ENCODE measurements around the gene ZNF227. TPM values are rescaled to one million over a fixed set of nuclear protein-coding genes. Genes with fewer than 3 reads are reported as not detected.

Gene ZNF227
- total and polyA plus RNA-seq, 11 donors: 4.4 to 20.5 (median 10.2) TPM

DNA sequence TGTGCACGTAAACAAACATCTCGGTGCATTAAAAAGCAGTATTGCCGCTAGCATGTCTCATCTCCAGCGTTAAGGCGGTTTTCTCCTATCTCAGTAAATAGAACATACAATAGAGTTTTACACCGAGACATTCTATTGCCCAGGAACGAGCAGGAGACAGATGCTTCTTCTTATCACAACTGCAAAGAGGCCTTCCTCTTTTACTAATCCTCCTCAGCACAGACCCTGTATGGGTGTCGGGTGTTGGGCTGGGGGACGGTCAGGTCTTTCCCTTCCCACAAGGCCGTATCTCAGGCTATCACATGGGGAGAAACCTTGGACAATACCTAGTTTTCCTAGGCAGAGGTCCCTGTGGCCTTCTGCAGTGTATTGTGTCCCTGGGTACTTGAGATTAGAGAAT is 68.6 kb downstream of the ZNF227 start:
- H3K4me1 ChIP-seq: no peaks in the 10 kb centered on the region
- intact Hi-C loops (cut with DNase I): loop anchor here in 1 of 10 donors (10.0 kb wide), 1 partner anchor 46 kb away; no protein-coding TSS in a partner anchor
- DNase-seq (no peak), ATAC-seq (no peak)
- H3K4me3 ChIP-seq: no peak overlapping the region
- no peak overlapping the region for H3K27ac ChIP-seq
- H3K27me3 ChIP-seq: no peaks in the 10 kb centered on the region
- peaks cover 0 to 11% (median 0%) of the 10 kb centered on the region in 9 donors for H3K36me3 ChIP-seq
- WGBS, 4 donors: 93 to 97% (median 94%) methylated on average over 10 of the region's 10 CpGs
- no peak for TF ChIP-seq POLR2A (IDR thresholded peaks at IDR 0.05)
- TF ChIP-seq, protein P1, sequence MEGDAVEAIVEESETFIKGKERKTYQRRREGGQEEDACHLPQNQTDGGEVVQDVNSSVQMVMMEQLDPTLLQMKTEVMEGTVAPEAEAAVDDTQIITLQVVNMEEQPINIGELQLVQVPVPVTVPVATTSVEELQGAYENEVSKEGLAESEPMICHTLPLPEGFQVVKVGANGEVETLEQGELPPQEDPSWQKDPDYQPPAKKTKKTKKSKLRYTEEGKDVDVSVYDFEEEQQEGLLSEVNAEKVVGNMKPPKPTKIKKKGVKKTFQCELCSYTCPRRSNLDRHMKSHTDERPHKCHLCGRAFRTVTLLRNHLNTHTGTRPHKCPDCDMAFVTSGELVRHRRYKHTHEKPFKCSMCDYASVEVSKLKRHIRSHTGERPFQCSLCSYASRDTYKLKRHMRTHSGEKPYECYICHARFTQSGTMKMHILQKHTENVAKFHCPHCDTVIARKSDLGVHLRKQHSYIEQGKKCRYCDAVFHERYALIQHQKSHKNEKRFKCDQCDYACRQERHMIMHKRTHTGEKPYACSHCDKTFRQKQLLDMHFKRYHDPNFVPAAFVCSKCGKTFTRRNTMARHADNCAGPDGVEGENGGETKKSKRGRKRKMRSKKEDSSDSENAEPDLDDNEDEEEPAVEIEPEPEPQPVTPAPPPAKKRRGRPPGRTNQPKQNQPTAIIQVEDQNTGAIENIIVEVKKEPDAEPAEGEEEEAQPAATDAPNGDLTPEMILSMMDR (IDR thresholded peaks at IDR 0.05): no peak
- H3K9me3 ChIP-seq: peaks cover 0 to 97% (median 30%) of the 10 kb centered on the region in 12 donors

DNA sequence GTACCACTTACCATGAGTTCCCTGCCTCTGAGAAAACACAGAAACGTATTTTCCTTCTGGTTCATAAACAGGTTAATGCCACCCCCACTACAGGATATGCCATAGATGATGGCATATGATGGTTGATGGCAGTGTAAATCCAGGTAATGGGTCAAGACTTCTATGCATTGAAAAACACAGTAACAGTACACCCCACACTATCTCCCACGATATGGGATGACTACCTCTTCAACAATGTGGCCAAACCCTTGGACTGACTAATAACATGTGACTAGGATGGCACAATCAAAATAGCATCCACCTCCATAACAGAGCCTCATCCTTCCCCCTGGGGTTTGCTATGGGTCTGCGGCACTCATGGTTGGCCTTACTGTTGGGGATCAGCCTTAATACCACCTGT is 70.5 kb downstream of the ZNF227 start:
- Histone ChIP-seq H3K9me3 (peaks cover 0 to 97% (median 27%) of the 10 kb centered on the region in 12 donors), H3K4me3 (no peak overlapping the region), H3K36me3 (peaks cover under 1 to 26% (median 9%) of the 10 kb centered on the region in 9 donors), H3K27ac (no peak overlapping the region), H3K27me3 (no peaks in the 10 kb centered on the region), H3K4me1 (no peaks in the 10 kb centered on the region)
- TF ChIP-seq, protein P1 (IDR thresholded peaks at IDR 0.05): no peak
- TF ChIP-seq POLR2A (IDR thresholded peaks at IDR 0.05): no peak
- no peak for ATAC-seq
- intact Hi-C loops (cut with DNase I): loop anchor here in 1 of 10 donors (10.0 kb wide), 1 partner anchor 48 kb away; no protein-coding TSS in a partner anchor
- DNase-seq: no peak
- WGBS, 4 donors: 83 to 96% (median 94%) methylated on average over 3 of the region's 3 CpGs

DNA sequence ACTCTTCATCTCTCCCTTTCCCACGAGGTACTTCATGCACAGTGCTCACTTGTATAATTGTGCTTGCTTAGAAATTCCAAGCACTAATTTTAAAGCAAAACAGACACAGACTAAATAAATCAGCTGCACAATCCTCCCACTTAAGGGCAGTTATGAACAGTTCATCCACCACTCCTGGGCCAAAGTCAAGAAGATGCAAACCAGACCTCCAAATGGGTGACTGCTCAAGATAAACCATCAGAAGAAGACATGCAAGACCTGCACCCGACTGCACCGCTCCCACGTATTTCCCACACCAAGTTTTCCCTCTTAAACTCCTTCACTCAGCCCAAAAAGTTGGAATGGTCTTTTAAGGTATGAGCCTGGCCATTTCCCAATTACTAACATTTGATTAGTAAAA is 72.6 kb downstream of the ZNF227 start:
- Histone ChIP-seq H3K27ac (no peak overlapping the region), H3K4me1 (no peaks in the 10 kb centered on the region), H3K27me3 (no peaks in the 10 kb centered on the region), H3K4me3 (no peak overlapping the region), H3K9me3 (peaks cover 0 to 97% (median 25%) of the 10 kb centered on the region in 12 donors), H3K36me3 (peaks cover 4 to 47% (median 29%) of the 10 kb centered on the region in 9 donors)
- WGBS, 4 donors: 74 to 90% (median 85%) methylated on average over 4 of the region's 4 CpGs
- TF ChIP-seq POLR2A (IDR thresholded peaks at IDR 0.05): no peak
- TF ChIP-seq, protein P1 (IDR thresholded peaks at IDR 0.05): no peak
- no peak for ATAC-seq
- intact Hi-C loops (cut with DNase I): loop anchor here in 1 of 10 donors (10.0 kb wide), 1 partner anchor 50 kb away; no protein-coding TSS in a partner anchor
- DNase-seq: no peak

Other genes with a start within 250 kb of the ZNF227 start
- gene ZNF155, start 228.3 kb upstream of the ZNF227 start, total RNA-seq: 1 to 10 TPM; 4.0 to 7.7 (median 6.6) TPM
- 1 to 10 TPM; 4.9 to 5.1 TPM for gene ZNF155, start 228.3 kb upstream of the ZNF227 start, polyA plus RNA-seq
- gene ZNF230, start 209.6 kb upstream of the ZNF227 start, total RNA-seq: 1 to 10 TPM; 1.7 to 4.3 (median 2.5) TPM
- 1 to 10 TPM; 1.8 to 1.9 TPM for gene ZNF230, start 209.6 kb upstream of the ZNF227 start, polyA plus RNA-seq
- gene ZNF222, start 187.2 kb upstream of the ZNF227 start, total RNA-seq: 1 to 10 TPM; 2.3 to 5.0 (median 3.9) TPM
- gene ZNF222, start 187.2 kb upstream of the ZNF227 start, polyA plus RNA-seq: 1 to 10 TPM; 2.1 to 7.7 TPM
- gene ZNF223, start 160.5 kb upstream of the ZNF227 start, total RNA-seq: 1 to 10 TPM; 1.7 to 5.1 (median 3.2) TPM
- gene ZNF223, start 160.5 kb upstream of the ZNF227 start, polyA plus RNA-seq: 1 to 10 TPM; 2.6 to 4.5 TPM
- gene ZNF284, start 140.4 kb upstream of the ZNF227 start, total RNA-seq: 1 to 10 TPM; 1.2 to 2.7 (median 1.8) TPM
- gene ZNF284, start 140.4 kb upstream of the ZNF227 start, polyA plus RNA-seq: 1 to 10 TPM; 1.1 TPM
- 10 to 100 TPM in 8 of 9 donors, 1 to 10 TPM in 1; 9.9 to 17.7 (median 13.0) TPM for gene ZNF224, start 118.2 kb upstream of the ZNF227 start, total RNA-seq
- gene ZNF224, start 118.2 kb upstream of the ZNF227 start, polyA plus RNA-seq: 10 to 100 TPM in 1 of 2 donors, 1 to 10 TPM in 1; 7.1 to 11.8 TPM
- gene ZNF225, start 99.1 kb upstream of the ZNF227 start, total RNA-seq: 1 to 10 TPM; 1.3 to 6.2 (median 3.7) TPM
- gene ZNF225, start 99.1 kb upstream of the ZNF227 start, polyA plus RNA-seq: 1 to 10 TPM; 1.4 to 2.1 TPM
- 10 to 100 TPM in 3 of 9 donors, 1 to 10 TPM in 6; 4.6 to 12.8 (median 9.4) TPM for gene ZNF234, start 71.0 kb upstream of the ZNF227 start, total RNA-seq
- gene ZNF234, start 71.0 kb upstream of the ZNF227 start, polyA plus RNA-seq: 1 to 10 TPM; 4.5 to 4.7 TPM
- gene ZNF226, start 47.4 kb upstream of the ZNF227 start, total RNA-seq: 10 to 100 TPM; 12.2 to 29.2 (median 21.1) TPM
- gene ZNF226, start 47.4 kb upstream of the ZNF227 start, polyA plus RNA-seq: 10 to 100 TPM; 18.9 to 20.1 TPM
- gene ZNF233, start 47.4 kb downstream of the ZNF227 start, total RNA-seq: 1 to 10 TPM; 3.6 to 9.6 (median 5.2) TPM
- 1 to 10 TPM; 1.5 to 3.8 TPM for gene ZNF233, start 47.4 kb downstream of the ZNF227 start, polyA plus RNA-seq
- gene ZNF235, start 92.5 kb downstream of the ZNF227 start, total RNA-seq: 1 to 10 TPM; 1.9 to 6.3 (median 4.1) TPM
- gene ZNF235, start 92.5 kb downstream of the ZNF227 start, polyA plus RNA-seq: 1 to 10 TPM; 1.7 to 3.3 TPM
- gene ZNF112, start 144.1 kb downstream of the ZNF227 start, total RNA-seq: 1 to 10 TPM; 3.1 to 9.0 (median 5.5) TPM
- gene ZNF112, start 144.1 kb downstream of the ZNF227 start, polyA plus RNA-seq: 1 to 10 TPM; 1.7 to 2.2 TPM
- 1 to 10 TPM; 2.0 to 6.7 (median 3.8) TPM for gene ZNF285, start 189.1 kb downstream of the ZNF227 start, total RNA-seq
- gene ZNF285, start 189.1 kb downstream of the ZNF227 start, polyA plus RNA-seq: 1 to 10 TPM; 2.3 to 3.4 TPM
- 10 to 100 TPM in 1 of 9 donors, 1 to 10 TPM in 8; 5.6 to 11.1 (median 6.7) TPM for gene ZNF229, start 235.9 kb downstream of the ZNF227 start, total RNA-seq
- 1 to 10 TPM; 2.5 to 6.1 TPM for gene ZNF229, start 235.9 kb downstream of the ZNF227 start, polyA plus RNA-seq